ENCODE data around the gene TLE1. TPM values are rescaled to one million over a fixed set of nuclear protein-coding genes. Genes with fewer than 3 reads are reported as not detected.
"Not testable (repeated sequence)": the region's sequence is repeated elsewhere in the genome, so short reads cannot be mapped to it uniquely, and the experiment has no call there.

The TLE1 gene
- total RNA-seq, 2 experiments from 2014 or later: 0.08 to 0.16 TPM

DNA sequence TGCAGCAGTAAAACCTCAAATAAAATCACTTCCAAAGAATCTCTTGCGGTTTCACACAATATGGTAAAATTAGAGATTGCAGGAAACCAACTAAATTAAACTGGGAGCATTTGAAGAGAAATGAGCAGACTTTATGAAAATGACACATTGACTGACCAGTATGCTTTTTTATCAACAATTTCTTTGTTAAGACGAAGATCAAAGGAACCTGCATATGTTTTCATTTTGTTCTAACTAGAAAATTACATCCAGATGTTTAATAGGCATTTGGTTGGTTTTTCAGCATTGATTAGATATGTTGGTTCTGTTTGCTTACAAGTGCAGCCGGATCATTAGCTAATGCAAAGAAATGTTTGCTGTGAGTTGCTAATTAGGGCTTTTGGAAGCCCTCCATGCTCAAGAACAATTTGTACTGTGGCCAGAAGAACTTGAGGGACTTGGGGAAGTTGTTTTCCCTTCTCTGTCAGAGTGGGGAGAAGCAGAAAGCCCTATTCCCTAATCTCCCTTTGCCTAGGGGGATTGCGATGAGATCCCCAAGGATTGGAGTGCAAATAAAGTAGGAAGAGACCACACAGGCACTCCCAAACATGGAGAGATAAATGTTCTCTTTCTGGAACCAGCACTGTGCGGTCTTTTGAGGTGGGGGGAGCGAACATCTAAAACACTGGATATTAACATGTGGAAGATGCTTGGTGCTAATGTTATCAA is 4.5 kb upstream of the TLE1 start:
- Mint-ChIP-seq H3K36me3 (no peaks in the 10 kb centered on the region), H3K27me3 (peaks cover 42% of the 10 kb centered on the region), H3K9me3 (no peaks in the 10 kb centered on the region), H3K4me3 (no peak overlapping the region), H3K4me1 (peaks cover 8% of the 10 kb centered on the region), H3K27ac (no peak overlapping the region)
- DNase-seq: no peak

DNA sequence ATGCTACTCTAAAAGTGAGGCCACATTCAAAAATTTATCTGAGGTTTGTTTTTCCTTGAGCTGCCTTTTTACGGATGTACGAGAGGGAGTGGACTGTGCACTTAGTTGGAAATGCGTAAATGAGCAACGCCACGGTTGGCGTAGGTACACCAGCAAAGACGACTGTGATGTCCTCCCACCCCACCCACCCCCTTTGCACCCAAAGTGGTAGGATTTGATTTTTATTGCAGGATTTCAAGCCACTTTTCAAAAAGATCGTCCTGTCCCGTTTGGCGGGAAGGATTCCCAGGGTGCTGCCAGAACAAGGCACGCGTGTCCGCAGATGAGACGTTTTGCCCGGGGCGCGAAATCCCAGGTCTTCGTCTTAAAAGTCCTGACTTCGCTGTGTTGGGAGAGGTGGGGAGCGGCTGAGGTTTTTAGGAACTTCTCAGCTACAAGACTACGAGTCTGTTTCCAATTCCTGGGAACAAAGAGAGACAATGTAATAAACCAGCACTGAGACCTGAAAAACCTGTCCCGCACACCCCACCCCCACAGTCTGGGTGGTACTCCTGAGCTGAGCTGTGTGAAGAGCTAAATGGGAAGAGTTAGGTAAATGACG is 1.0 kb upstream of the TLE1 start:
- no peak for DNase-seq
- no peaks in the 10 kb centered on the region for H3K9me3 Mint-ChIP-seq
- peak overlapping the region; percentile 76 for H3K4me3 Mint-ChIP-seq
- peaks cover 42% of the 10 kb centered on the region for H3K27me3 Mint-ChIP-seq
- no peaks in the 10 kb centered on the region for H3K36me3 Mint-ChIP-seq
- peaks cover 15% of the 10 kb centered on the region for H3K4me1 Mint-ChIP-seq
- no peak overlapping the region for H3K27ac Mint-ChIP-seq

DNA sequence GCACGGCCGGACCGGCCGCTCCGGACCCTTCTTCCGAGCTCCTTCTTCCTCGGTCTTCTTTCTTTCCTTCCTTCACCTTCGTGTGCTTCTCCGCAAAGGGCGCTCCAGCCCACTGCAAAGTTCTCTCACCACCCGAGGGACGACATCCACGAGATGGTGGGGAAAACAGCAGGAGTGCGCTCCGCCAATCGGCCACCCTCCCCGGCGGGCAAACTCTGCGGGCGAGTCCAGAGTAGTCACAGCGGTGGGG is 329 bp downstream of the TLE1 start:
- not testable (repeated sequence) for DNase-seq, H3K36me3 Mint-ChIP-seq, H3K27ac Mint-ChIP-seq, H3K9me3 Mint-ChIP-seq
- H3K4me1 Mint-ChIP-seq: peaks cover 15% of the 10 kb centered on the region
- H3K4me3 Mint-ChIP-seq: peak overlapping the region; percentile 84
- H3K27me3 Mint-ChIP-seq: peaks cover 37% of the 10 kb centered on the region

DNA sequence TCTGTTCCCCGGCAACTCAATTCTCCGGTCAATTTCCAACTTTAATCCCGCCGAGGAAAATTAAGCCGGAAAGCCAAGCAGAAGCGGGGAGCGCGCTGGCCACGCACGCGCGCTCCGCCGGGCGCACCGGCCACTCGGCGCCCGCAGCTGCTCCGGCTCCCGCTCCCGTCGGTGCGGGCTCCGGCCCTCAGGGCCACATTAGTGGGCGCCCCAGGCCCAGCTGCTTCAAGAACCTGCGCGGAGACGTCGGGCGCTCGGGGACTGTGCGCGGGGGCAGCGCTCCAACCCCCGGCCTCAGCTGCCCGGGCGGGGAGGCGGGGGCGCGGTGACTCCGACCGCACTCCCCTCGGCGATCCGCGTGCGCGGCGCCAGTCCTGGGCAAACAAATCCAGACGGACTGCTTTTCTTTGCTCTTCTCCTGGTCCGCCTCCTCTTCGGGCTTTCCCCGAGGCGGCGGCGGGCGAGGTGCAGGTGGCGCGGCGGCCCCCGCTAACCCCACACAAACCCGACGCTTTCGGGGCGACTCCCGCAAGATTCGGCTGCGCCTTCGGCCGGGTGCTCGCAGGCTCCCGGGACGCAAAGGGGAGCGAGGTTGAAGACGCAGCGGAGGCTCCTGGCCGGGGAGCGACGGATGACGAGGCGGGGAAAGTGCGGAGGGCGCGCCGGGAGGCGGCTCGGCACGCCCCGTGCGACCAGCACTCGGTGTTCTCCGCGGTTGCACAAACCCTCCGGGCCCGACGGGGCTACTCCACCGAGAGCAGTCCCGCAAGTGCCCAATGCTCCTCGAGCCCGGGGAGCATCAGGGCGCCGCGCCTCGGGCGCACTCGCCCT is 870 bp downstream of the TLE1 start:
- H3K9me3 Mint-ChIP-seq, H3K27ac Mint-ChIP-seq, H3K36me3 Mint-ChIP-seq: not testable (repeated sequence)
- peak; percentile 37 for DNase-seq
- peak overlapping the region; percentile 70 for H3K4me3 Mint-ChIP-seq
- H3K4me1 Mint-ChIP-seq: peaks cover 15% of the 10 kb centered on the region
- peaks cover 31% of the 10 kb centered on the region for H3K27me3 Mint-ChIP-seq

- H3K4me3 Mint-ChIP-seq: peak overlapping the region; percentile 70
Measured at GRCh38 chr9:81687521-81688261, 1.7 kb downstream of the TLE1 start.

GRCh38 chr9:81686614-81687520 is 2.5 kb downstream of the TLE1 start:
- peak; percentile 33 for DNase-seq
- H3K9me3 Mint-ChIP-seq: no peaks in the 10 kb centered on the region
- no peaks in the 10 kb centered on the region for H3K36me3 Mint-ChIP-seq
- peak overlapping the region; percentile 70 for H3K4me3 Mint-ChIP-seq
- peaks cover 26% of the 10 kb centered on the region for H3K27me3 Mint-ChIP-seq
- H3K4me1 Mint-ChIP-seq: peaks cover 22% of the 10 kb centered on the region
- H3K27ac Mint-ChIP-seq: no peak overlapping the region

More at GRCh38 chr9:81687521-81688261, 1.7 kb downstream of the TLE1 start:
- Mint-ChIP-seq H3K9me3 (no peaks in the 10 kb centered on the region), H3K27me3 (peaks cover 31% of the 10 kb centered on the region), H3K4me1 (peaks cover 17% of the 10 kb centered on the region), H3K36me3 (no peaks in the 10 kb centered on the region), H3K27ac (no peak overlapping the region)
- no peak for DNase-seq

- Mint-ChIP-seq H3K9me3 (no peaks in the 10 kb centered on the region), H3K27me3 (peaks cover 19% of the 10 kb centered on the region), H3K4me3 (no peak overlapping the region), H3K4me1 (peaks cover 22% of the 10 kb centered on the region), H3K27ac (no peak overlapping the region), H3K36me3 (no peaks in the 10 kb centered on the region)
- DNase-seq: no peak
Measured at GRCh38 chr9:81685763-81686613, 3.4 kb downstream of the TLE1 start.

DNA sequence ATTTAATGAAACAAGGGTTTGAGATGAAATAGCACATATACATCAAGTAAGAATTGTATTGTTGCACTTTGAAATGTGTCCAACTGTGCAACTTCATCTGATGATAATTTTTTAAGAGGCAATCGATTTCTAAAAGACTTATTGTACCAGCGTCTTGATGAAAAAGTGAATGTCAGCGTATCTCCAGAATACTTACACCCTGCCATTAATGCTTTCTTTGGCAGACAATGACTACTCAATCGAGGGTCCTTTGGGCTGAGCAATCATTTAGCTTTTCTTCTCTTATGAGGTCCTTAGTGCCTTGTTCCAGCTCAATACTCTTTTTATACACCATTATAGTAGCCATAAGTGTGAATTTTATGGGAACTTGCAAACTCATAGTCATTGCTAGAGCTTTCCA is 4.7 kb downstream of the TLE1 start:
- no peak overlapping the region for H3K4me3 Mint-ChIP-seq
- no peak for DNase-seq
- H3K9me3 Mint-ChIP-seq: no peaks in the 10 kb centered on the region
- no peaks in the 10 kb centered on the region for H3K36me3 Mint-ChIP-seq
- H3K27ac Mint-ChIP-seq: no peak overlapping the region
- H3K4me1 Mint-ChIP-seq: peaks cover 16% of the 10 kb centered on the region
- peaks cover 19% of the 10 kb centered on the region for H3K27me3 Mint-ChIP-seq

DNA sequence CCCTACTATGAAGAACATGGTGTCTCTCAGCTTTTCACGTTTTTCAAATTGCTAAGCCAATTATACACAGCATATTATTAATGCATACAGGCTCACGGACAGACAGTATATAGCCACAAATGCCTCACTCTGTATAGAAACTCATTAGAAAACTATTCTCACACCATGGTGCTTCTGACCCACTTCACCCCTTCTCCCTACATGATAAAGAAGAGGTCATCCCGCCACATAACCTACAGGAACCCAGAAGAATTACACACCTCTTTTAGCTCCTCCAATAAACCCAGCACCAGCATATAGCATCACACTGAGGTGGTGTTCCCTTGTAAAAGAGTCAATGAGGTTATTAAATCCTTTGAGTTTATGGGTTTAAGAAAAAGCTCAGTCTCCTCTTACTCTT is 5.6 kb downstream of the TLE1 start:
- no peak for DNase-seq
- Mint-ChIP-seq H3K36me3 (no peaks in the 10 kb centered on the region), H3K4me1 (peaks cover 15% of the 10 kb centered on the region), H3K4me3 (no peak overlapping the region), H3K27ac (no peak overlapping the region), H3K9me3 (no peaks in the 10 kb centered on the region), H3K27me3 (peaks cover 18% of the 10 kb centered on the region)

- H3K9me3 Mint-ChIP-seq: no peaks in the 10 kb centered on the region
- H3K27me3 Mint-ChIP-seq: peaks cover 18% of the 10 kb centered on the region
- no peak overlapping the region for H3K27ac Mint-ChIP-seq
- peaks cover 15% of the 10 kb centered on the region for H3K4me1 Mint-ChIP-seq
- DNase-seq: no peak
- H3K36me3 Mint-ChIP-seq: no peaks in the 10 kb centered on the region
- no peak overlapping the region for H3K4me3 Mint-ChIP-seq
Measured at GRCh38 chr9:81683238-81683637, 6.1 kb downstream of the TLE1 start.

DNA sequence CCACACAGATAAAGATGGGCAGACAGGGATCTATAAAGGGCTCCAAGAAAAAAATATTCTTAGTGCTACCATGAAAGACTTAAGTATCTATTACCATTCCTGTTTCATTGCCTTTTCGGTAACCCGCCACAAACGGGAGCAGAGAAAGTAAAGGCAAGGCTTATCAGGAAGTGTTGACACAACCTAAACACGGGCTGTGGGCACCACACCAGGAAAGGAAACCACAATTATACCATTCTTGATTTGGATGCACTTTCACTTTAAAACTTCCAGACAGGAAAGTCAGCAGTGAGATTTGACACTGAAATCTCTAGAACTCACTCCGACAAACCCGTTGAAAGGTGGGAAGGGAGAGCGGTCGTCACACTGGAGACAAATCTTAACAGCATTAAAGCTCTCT is 6.5 kb downstream of the TLE1 start:
- H3K36me3 Mint-ChIP-seq: no peaks in the 10 kb centered on the region
- DNase-seq: no peak
- H3K4me1 Mint-ChIP-seq: peaks cover 15% of the 10 kb centered on the region

GRCh38 chr9:81682177-81682576 is 7.2 kb downstream of the TLE1 start:
- peaks cover 8% of the 10 kb centered on the region for H3K4me1 Mint-ChIP-seq
- no peaks in the 10 kb centered on the region for H3K36me3 Mint-ChIP-seq
- H3K9me3 Mint-ChIP-seq: no peaks in the 10 kb centered on the region
- H3K4me3 Mint-ChIP-seq: no peak overlapping the region
- DNase-seq: no peak
- no peak overlapping the region for H3K27ac Mint-ChIP-seq
- H3K27me3 Mint-ChIP-seq: peaks cover 19% of the 10 kb centered on the region

More for the DNA sequence above, 6.5 kb downstream of the TLE1 start:
- H3K9me3 Mint-ChIP-seq: no peaks in the 10 kb centered on the region
- no peak overlapping the region for H3K4me3 Mint-ChIP-seq
- no peak overlapping the region for H3K27ac Mint-ChIP-seq
- peaks cover 18% of the 10 kb centered on the region for H3K27me3 Mint-ChIP-seq

DNA sequence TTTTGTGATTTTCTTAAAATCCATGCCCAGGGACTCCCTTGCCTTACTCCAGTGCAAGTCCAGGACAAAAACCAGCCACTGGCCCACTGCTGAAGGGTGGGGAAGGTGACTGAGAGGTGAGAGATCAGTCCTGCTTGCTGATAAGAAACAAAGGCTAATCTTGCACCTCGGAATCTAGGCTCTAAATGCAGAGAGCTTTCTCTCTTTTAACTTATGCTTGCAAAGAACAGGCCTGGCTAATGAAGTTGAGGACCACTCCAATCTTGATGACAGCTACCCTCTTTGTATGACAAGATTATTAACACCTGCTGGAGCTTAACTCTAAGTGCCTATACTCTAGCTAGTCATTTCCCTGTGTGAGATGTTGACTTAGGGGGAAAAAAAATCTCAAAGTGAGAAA is 8.8 kb downstream of the TLE1 start:
- H3K27ac Mint-ChIP-seq: no peak overlapping the region

More for the DNA sequence above, 8.8 kb downstream of the TLE1 start:
- peaks cover 7% of the 10 kb centered on the region for H3K4me1 Mint-ChIP-seq
- no peaks in the 10 kb centered on the region for H3K9me3 Mint-ChIP-seq
- peaks cover 27% of the 10 kb centered on the region for H3K27me3 Mint-ChIP-seq
- H3K4me3 Mint-ChIP-seq: no peak overlapping the region
- DNase-seq: no peak
- no peaks in the 10 kb centered on the region for H3K36me3 Mint-ChIP-seq
